Liver (tissue), 3 donors: ENCODE measurements around the gene CCT5.

Experiments
- RAD21 ChIP-seq, 2 donors: IDR thresholded peaks; 2 replicates each; pipeline ENCODE4 v1.6.1; 2016; ENCODE audit warnings: antibody characterized with exemption in 2 of 2, mild to moderate bottlenecking in 2 of 2
- YY1 ChIP-seq: IDR thresholded peaks from 2 replicates; pipeline ENCODE4 v1.6.1; 2016; ENCODE audit warnings: antibody characterized with exemption, mild to moderate bottlenecking
- TF ChIP-seq, protein P1 (sequence below): fragments of 150-350 bp; IDR thresholded peaks from 2 replicates; pipeline ENCODE4 v1.5.1; 2017; ENCODE audit warnings: improper control_type of control experiment, low read depth, low read length; ENCODE audit not compliant: missing input control
- TF ChIP-seq, protein P2 (sequence below): IDR thresholded peaks from 2 replicates; pipeline ENCODE4 v1.6.1; 2016; ENCODE audit warnings: antibody characterized with exemption
- TF ChIP-seq, protein P3 (sequence below): IDR thresholded peaks from 2 replicates; pipeline ENCODE4 v1.6.1; 2016; ENCODE audit warnings: antibody characterized with exemption
- donor health status: healthy.
- donor health status: healthy.

DNA sequence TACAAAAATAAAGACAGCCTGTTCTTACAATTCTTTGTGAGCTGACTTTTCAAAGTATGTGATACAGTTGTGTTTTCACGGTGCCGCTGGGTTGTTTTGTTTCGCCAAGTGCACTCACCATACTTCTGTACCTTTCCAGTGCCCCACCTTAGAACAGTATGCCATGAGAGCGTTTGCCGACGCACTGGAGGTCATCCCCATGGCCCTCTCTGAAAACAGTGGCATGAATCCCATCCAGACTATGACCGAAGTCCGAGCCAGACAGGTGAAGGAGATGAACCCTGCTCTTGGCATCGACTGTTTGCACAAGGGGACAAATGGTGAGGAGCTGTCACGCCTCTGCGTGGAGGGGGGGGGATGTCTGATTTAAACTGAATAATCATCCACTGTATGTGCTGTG, 12.9 kb downstream of the CCT5 start:
- TF ChIP-seq, protein P1, sequence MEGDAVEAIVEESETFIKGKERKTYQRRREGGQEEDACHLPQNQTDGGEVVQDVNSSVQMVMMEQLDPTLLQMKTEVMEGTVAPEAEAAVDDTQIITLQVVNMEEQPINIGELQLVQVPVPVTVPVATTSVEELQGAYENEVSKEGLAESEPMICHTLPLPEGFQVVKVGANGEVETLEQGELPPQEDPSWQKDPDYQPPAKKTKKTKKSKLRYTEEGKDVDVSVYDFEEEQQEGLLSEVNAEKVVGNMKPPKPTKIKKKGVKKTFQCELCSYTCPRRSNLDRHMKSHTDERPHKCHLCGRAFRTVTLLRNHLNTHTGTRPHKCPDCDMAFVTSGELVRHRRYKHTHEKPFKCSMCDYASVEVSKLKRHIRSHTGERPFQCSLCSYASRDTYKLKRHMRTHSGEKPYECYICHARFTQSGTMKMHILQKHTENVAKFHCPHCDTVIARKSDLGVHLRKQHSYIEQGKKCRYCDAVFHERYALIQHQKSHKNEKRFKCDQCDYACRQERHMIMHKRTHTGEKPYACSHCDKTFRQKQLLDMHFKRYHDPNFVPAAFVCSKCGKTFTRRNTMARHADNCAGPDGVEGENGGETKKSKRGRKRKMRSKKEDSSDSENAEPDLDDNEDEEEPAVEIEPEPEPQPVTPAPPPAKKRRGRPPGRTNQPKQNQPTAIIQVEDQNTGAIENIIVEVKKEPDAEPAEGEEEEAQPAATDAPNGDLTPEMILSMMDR = no peak
- TF ChIP-seq RAD21 (IDR thresholded peaks at IDR 0.05) (peak; percentile 17 to 40), YY1 (peak; percentile 54)
- TF ChIP-seq, protein P2, sequence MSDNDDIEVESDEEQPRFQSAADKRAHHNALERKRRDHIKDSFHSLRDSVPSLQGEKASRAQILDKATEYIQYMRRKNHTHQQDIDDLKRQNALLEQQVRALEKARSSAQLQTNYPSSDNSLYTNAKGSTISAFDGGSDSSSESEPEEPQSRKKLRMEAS = peak; percentile 16
- TF ChIP-seq, protein P3, sequence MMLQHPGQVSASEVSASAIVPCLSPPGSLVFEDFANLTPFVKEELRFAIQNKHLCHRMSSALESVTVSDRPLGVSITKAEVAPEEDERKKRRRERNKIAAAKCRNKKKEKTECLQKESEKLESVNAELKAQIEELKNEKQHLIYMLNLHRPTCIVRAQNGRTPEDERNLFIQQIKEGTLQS = no peak
